Activated CD8-positive, alpha-beta memory T cell treated with anti-CD3 and anti-CD28 coated beads for 36 hours (primary cell): ENCODE measurements around the gene TRIM41. TPM values are rescaled to one million over a fixed set of nuclear protein-coding genes. Genes with fewer than 3 reads are reported as not detected.
"Not testable (repeated sequence)": the region's sequence is repeated elsewhere in the genome, so short reads cannot be mapped to it uniquely, and the experiment has no call there.

Experiments used
- CTCF ChIA-PET: fragments of 350-600 bp; sonication (Branson Sonifier 250); formaldehyde crosslinking; loops from one replicate; lab custom pipeline; 2021; ENCODE audit warnings: antibody characterized with exemption; lab: Charles Lee
- POLR2A ChIA-PET: fragments of 350-600 bp; sonication (Branson Sonifier 250); formaldehyde crosslinking; loops from one replicate; lab custom pipeline; 2021; ENCODE audit warnings: antibody characterized with exemption; lab: Charles Lee
- total RNA-seq, 2 experiments: library from RNA; stranded (reverse); gene quantifications; one replicate each; pipeline ENCODE4 v1.2.3, GENCODE V29; 2021

TRIM41 gene
- total RNA-seq, 2 experiments from 2014 or later, result 36.5 to 38.6 TPM

- POLR2A ChIA-PET, CTCF ChIA-PET: not testable (repeated sequence)
Measured at GRCh38 chr5:181282415-181282814, 59.3 kb downstream of the TRIM41 start.

GRCh38 chr5:181282874-181283273 lies 59.8 kb downstream of the TRIM41 start:
- POLR2A ChIA-PET, result no interaction called here
- CTCF ChIA-PET, result no interaction called here

- CTCF ChIA-PET, result no interaction called here
- POLR2A ChIA-PET, result no interaction called here
Measured at GRCh38 chr5:181283347-181283746, 60.3 kb downstream of the TRIM41 start.

DNA sequence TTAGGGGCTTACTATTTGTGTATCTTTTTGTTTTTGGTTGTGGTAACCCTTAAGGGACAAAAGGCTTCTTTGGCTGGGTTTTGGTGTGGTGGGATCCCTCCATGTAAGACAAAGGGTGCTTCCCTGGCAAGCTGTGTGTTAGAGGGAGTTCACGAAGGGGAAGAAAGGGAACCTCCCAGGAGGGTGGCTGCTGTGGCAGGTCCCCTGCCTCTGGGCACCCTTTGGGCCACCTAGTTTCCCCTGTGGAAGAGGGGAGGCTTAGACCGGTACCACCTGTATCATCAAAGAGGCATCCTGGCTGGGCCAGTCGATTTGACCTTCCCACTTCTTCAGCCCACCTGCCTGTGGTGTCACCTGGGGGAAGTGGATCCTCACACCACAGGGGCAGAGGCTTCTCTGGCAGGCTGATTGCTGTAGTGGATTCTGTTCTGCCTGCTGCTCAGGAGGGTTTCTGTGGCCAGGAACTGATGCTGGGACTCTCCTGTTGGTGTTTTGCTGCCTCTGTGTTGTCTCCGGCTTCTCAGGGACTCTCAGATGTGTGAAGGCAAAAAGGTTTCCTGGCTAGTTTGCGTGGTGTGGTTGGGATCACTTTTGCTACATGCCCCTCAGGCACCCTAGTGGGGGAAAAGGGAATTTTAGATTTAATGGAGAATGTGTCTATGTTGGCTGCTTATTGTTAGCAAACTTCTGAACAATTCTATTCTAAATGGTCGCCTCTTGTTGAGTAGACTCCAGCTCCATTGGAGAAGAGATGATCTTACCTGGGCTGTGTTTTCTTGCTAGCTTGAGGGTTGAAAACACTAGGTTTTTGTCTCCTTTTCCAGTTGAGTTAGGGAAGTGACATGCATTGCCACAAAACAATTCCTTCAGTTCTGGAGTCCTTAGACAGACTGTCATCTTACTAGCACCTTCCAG lies 61.0 kb downstream of the TRIM41 start:
- CTCF ChIA-PET, POLR2A ChIA-PET: not testable (repeated sequence)

Other genes starting within 250 kb of the TRIM41 start
- gene BTNL3, start 234.4 kb upstream of the TRIM41 start, total RNA-seq, result not detected
- gene BTNL9, start 183.0 kb upstream of the TRIM41 start, total RNA-seq, result not detected
- not detected for gene OR2V1, start 92.1 kb upstream of the TRIM41 start, total RNA-seq
- not detected for gene OR2V2, start 75.7 kb upstream of the TRIM41 start, total RNA-seq
- gene TRIM7, start 18.1 kb upstream of the TRIM41 start, total RNA-seq, result 1 to 10 TPM; 1.9 TPM
- gene RACK1, start 20.6 kb downstream of the TRIM41 start, total RNA-seq, result 1,000 to 10,000 TPM; 2,374 to 2,418 TPM
- 10 to 100 TPM; 10.4 TPM for gene TRIM52, start 37.9 kb downstream of the TRIM41 start, total RNA-seq
- gene OR4F3, start 144.0 kb downstream of the TRIM41 start, total RNA-seq, result not detected